Cardiac muscle cell (in vitro differentiated cells and primary cell): ENCODE data around the gene SIDT1. TPM values are rescaled to one million over a fixed set of nuclear protein-coding genes. Genes with fewer than 3 reads are reported as not detected.
A peak's percentile ranks its signal among the peaks of the same experiment; 100 is the strongest.

ENCODE experiments used
- DNase-seq, 2 donors: peaks; one replicate each; pipeline versions ENCODE4 v3.0.0 to v3.0.0-alpha.2; 2010 to 2017; ENCODE audit warnings: low read depth in 1 of 2, low spot score in 1 of 2
- H3K27ac ChIP-seq: fragments of 200-600 bp; sonication (generic); 2 replicates; pipeline ENCODE4 v1.5.1; 2016
- H3K27me3 ChIP-seq: fragments of 200-600 bp; sonication (generic); 2 replicates; pipeline ENCODE4 v1.6.0; 2016; ENCODE audit warnings: control low read depth
- H3K36me3 ChIP-seq: fragments of 200-600 bp; sonication (generic); 2 replicates; pipeline ENCODE4 v1.5.1; 2016; ENCODE audit warnings: control low read depth
- H3K4me1 ChIP-seq: fragments of 200-600 bp; sonication (generic); 2 replicates; pipeline ENCODE4 v1.8.1; 2017; ENCODE audit warnings: low read depth, mild to moderate bottlenecking, mixed run types
- H3K4me3 ChIP-seq: fragments of 200-600 bp; sonication (generic); 2 replicates; pipeline ENCODE4 v1.5.1; 2016; ENCODE audit warnings: mild to moderate bottlenecking
- H3K9me3 ChIP-seq: fragments of 200-600 bp; sonication (generic); 2 replicates; pipeline ENCODE4 v1.5.1; 2017; ENCODE audit warnings: low read depth, mild to moderate bottlenecking, control low read depth
- polyA plus RNA-seq: library from polyadenylated mRNA; unstranded; fragments of >200 nt; fragmentation: Nextera tagmentation; extraction: Ambion mirVana; gene quantifications from 2 replicates; pipeline ENCODE4 v1.2.1, GENCODE V29; 2016
- total RNA-seq: library from RNA; depleted of rRNA; stranded (reverse); fragments of >200 nt; gene quantifications from 2 replicates; pipeline ENCODE4 v1.2.3, GENCODE V29; 2016
- TF ChIP-seq, protein P1 (sequence below): IDR thresholded peaks from 2 replicates; pipeline ENCODE4 v1.5.1; 2012; ENCODE audit warnings: low read depth, mild to moderate bottlenecking, low read length

The SIDT1 gene
- total and polyA plus RNA-seq, 2 experiments from 2014 or later, result 0.32 TPM; not detected in 1

DNA sequence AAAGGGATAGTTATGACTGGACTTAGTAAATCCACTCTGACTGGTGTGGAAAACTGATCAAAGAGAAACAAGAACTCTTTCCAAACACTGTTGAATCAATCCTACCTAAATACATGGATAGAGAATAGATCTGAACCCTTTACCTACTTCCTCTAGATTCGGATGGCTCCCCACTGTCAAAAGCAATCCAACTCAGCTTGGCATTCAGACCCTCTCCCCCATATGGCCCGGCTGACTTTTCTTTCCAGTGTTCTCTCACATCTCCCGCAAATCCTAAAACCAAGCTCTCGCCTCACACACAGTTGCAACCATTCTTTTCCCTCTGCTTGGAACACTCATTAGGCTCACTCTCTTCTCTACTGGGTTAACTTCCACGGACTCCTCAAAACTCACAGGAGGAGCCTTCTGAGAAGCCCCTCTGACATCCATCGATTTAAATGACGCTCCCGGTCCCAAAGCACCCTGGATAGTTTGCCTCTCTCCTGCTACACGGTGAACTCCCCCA, 18.0 kb upstream of the SIDT1 start:
- Histone ChIP-seq H3K4me1 (no peaks in the 10 kb centered on the region), H3K9me3 (no peaks in the 10 kb centered on the region), H3K36me3 (no peaks in the 10 kb centered on the region), H3K27me3 (peaks cover 21% of the 10 kb centered on the region), H3K4me3 (peak overlapping the region; percentile 76), H3K27ac (peak overlapping the region; percentile 88)
- DNase-seq, result peak in 1 of 2 donors; percentile 31
- TF ChIP-seq, protein P1, sequence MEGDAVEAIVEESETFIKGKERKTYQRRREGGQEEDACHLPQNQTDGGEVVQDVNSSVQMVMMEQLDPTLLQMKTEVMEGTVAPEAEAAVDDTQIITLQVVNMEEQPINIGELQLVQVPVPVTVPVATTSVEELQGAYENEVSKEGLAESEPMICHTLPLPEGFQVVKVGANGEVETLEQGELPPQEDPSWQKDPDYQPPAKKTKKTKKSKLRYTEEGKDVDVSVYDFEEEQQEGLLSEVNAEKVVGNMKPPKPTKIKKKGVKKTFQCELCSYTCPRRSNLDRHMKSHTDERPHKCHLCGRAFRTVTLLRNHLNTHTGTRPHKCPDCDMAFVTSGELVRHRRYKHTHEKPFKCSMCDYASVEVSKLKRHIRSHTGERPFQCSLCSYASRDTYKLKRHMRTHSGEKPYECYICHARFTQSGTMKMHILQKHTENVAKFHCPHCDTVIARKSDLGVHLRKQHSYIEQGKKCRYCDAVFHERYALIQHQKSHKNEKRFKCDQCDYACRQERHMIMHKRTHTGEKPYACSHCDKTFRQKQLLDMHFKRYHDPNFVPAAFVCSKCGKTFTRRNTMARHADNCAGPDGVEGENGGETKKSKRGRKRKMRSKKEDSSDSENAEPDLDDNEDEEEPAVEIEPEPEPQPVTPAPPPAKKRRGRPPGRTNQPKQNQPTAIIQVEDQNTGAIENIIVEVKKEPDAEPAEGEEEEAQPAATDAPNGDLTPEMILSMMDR, result no peak

DNA sequence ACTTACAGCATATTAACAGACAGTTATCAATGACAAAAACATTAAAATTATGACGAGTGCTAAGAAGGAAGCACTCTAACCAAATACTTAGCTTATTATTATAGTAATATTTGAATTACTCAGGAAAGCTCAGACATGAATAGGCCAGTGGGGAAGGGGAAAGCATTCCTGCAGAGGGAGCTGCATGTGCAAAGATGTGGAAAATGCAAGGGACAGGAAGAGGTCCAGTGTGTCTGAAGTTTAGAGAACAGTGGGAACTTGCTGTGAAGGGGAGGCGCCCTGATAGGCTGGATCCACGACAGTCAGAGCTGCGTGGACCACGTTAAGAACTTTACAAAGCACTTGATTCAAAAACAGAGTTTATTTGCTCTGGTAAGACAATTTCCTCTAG, 16.2 kb upstream of the SIDT1 start:
- no peak overlapping the region for H3K4me3 ChIP-seq
- DNase-seq, result no peak
- H3K27ac ChIP-seq, result no peak overlapping the region
- H3K9me3 ChIP-seq, result no peaks in the 10 kb centered on the region
- H3K36me3 ChIP-seq, result no peaks in the 10 kb centered on the region
- no peaks in the 10 kb centered on the region for H3K4me1 ChIP-seq
- TF ChIP-seq, protein P1, result no peak
- H3K27me3 ChIP-seq, result peaks cover 29% of the 10 kb centered on the region

DNA sequence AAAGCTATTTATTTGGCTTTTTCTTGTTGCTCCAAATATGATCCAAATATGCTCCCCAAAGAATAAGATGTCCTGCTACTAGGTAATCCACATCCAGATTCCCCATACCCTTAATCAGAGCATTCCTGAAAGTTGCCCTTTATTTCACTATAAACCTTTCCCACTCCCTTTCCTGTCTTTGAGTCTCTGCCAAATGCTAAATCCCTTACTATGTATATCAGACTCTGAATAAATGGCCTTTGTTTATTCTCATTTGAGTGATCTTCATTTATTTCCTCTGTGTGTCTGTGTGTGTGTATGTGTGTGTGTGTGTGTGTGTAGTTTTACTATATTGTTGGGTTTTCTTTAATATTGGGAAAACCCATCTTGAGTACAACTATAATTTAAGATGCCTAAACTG, 10.4 kb upstream of the SIDT1 start:
- Histone ChIP-seq H3K36me3 (no peaks in the 10 kb centered on the region), H3K4me3 (no peak overlapping the region), H3K27me3 (peaks cover 86% of the 10 kb centered on the region), H3K4me1 (no peaks in the 10 kb centered on the region), H3K9me3 (no peaks in the 10 kb centered on the region), H3K27ac (no peak overlapping the region)
- no peak for DNase-seq
- TF ChIP-seq, protein P1, result no peak

DNA sequence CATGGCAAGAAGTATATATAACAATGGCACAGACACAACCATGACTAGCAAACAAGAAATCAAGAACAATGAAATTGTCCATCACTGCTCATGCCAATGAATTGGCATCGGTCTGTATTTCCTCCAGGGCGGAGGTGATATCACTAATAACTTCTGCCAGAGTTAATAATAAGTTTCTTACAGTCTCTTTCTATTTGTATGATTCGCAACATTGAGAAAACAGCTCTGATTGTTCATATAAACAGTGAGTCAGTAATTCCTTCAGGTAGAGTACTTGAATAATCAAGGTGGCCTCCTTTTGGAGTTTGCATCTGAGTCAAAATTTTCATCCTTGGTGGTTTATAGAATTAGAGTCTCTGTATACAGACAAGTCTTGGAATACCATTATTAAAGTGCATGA, 9.1 kb upstream of the SIDT1 start:
- Histone ChIP-seq H3K27me3 (peaks cover 87% of the 10 kb centered on the region), H3K27ac (no peak overlapping the region), H3K4me3 (no peak overlapping the region), H3K36me3 (no peaks in the 10 kb centered on the region), H3K9me3 (no peaks in the 10 kb centered on the region), H3K4me1 (no peaks in the 10 kb centered on the region)
- TF ChIP-seq, protein P1, result no peak
- DNase-seq, result no peak

DNA sequence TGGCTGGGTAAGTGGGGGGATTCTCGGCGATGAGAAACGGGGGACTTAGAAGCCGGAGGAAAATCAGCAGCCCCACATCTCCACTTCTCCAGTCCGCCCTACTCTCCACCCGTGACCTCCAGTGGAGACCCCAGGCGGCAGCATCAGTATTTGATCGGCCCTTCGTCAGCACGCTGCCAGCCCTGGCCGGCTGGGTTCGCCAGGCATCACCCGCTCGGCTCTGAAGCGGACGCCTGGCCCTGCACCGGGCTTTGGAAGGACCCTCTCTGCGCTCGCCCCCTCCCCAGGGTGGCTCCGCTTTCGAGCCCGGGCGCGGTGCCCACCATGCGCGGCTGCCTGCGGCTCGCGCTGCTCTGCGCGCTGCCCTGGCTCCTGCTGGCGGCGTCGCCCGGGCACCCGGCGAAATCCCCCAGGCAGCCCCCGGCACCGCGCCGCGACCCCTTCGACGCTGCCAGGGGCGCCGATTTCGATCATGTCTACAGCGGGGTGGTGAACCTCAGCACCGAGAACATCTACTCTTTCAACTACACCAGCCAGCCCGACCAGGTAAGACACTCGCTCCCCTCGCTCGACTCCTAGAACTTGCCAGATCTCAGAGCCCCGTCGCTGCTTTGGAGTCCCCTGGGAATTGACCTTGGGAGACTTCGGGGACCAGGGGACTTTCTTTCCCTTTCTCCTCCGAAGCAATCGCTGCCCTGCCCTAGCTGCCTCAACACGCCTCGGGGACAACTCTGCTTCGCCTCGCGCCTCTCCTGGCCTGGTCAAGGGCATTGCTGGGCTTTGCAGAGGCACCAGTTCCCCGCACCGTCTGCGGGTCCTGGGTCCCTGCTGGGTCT, 561 bp downstream of the SIDT1 start:
- peak in 1 of 2 donors; percentile 28 for DNase-seq
- peaks cover 100% of the 10 kb centered on the region for H3K27me3 ChIP-seq

More for the DNA sequence above, 561 bp downstream of the SIDT1 start:
- Histone ChIP-seq H3K36me3 (no peaks in the 10 kb centered on the region), H3K27ac (no peak overlapping the region), H3K4me1 (no peaks in the 10 kb centered on the region), H3K9me3 (no peaks in the 10 kb centered on the region), H3K4me3 (peak overlapping the region; percentile 22)
- TF ChIP-seq, protein P1, result peak; percentile 18
